Measurements from ENCODE around the gene STK32B. TPM values are rescaled to one million over a fixed set of nuclear protein-coding genes. Genes with fewer than 3 reads are reported as not detected.

Gene STK32B
- polyA plus RNA-seq, 1 of the 3 experiments (the other 2 are of a cell fraction): 0.20 TPM

- H3K9ac ChIP-seq: no peak overlapping the region
- DNase-seq: no peak
- H3K27me3 ChIP-seq (ENCODE audit: insufficient read depth): no peaks in the 10 kb centered on the region
- H3K9me2 ChIP-seq: no peaks in the 10 kb centered on the region
- H2AFZ ChIP-seq (ENCODE audit: low read depth): no peak overlapping the region
- ChIA-PET CTCF (interaction anchor here (0.7 to 3.2 kb wide), 3 partner anchors 9 to 24 kb away, joined by 3 to 12 read pairs (median 3); no protein-coding TSS in a partner anchor), POLR2A (no interaction called here)
- no peaks in the 10 kb centered on the region for H3K36me3 ChIP-seq (replicated peaks in 1 of 2; ENCODE audit: control insufficient read depth in 1 of 2, insufficient read depth in 2 of 2, low read length in 1 of 2)
- H3K9me3 ChIP-seq: no peaks in the 10 kb centered on the region
- no peaks in the 10 kb centered on the region for H4K20me1 ChIP-seq (ENCODE audit: insufficient read depth)
- H3F3A ChIP-seq (replicated peaks; ENCODE audit: insufficient read depth): no peaks in the 10 kb centered on the region
- H3K4me3 ChIP-seq (ENCODE audit: low read depth in 2 of 2, low read length in 1 of 2): no peak overlapping the region
- H3K4me1 ChIP-seq (ENCODE audit: control insufficient read depth in 1 of 2, insufficient read depth in 2 of 2, low read depth in 1 of 2, low read length in 1 of 2): no peaks in the 10 kb centered on the region
- no peak overlapping the region for H3K27ac ChIP-seq (ENCODE audit: low read depth in 2 of 2, low read length in 1 of 2)
- H3K4me2 ChIP-seq: no peak overlapping the region
- TF ChIP-seq RAD21 (IDR thresholded peaks at IDR 0.05; ENCODE audit: low read length) (no peak), SMC3 (IDR thresholded peaks at IDR 0.05; ENCODE audit: low read depth, low read length) (no peak), JUND (IDR thresholded peaks at IDR 0.05) (no peak), MEF2A (IDR thresholded peaks at IDR 0.05; ENCODE audit: borderline replicate concordance, low read depth) (no peak), NRF1 (IDR thresholded peaks at IDR 0.05; ENCODE audit: low read depth, low read length) (no peak)
- 7% methylated on average over 3 of the region's 4 CpGs for WGBS (ENCODE audit: low lambda C conversion rate)
- H3K79me2 ChIP-seq (ENCODE audit: insufficient read depth): no peaks in the 10 kb centered on the region
Measured at GRCh38 chr4:5385741-5386311, 334.5 kb downstream of the STK32B start.

DNA sequence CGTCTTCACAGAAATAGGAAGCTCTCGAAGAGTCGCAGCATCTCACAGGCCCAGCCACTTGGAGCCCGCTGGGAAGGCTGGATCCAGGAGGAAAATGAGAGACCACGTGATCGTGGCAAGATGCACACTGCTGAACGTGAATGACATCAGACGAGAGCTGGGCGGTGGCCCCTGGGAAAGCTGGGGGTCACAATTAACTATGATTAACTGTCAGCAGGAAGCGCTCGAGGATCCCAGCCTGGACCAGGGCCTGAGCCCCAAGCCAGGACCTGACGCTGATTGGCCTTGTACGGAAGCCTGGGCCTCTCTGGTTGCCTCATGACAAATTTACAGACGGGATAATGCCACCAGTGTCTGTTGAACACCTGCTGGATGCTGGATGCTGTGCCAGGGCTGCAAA lies 335.6 kb downstream of the STK32B start:
- H3K79me2 ChIP-seq (ENCODE audit: insufficient read depth): no peaks in the 10 kb centered on the region
- no peak overlapping the region for H2AFZ ChIP-seq (ENCODE audit: low read depth)
- TF ChIP-seq EZH2phosphoT487 (IDR thresholded peaks at IDR 0.05; ENCODE audit: borderline replicate concordance, low read depth): no peak
- no peak for TF ChIP-seq TAF1 (IDR thresholded peaks at IDR 0.05; ENCODE audit: borderline replicate concordance, low read depth, low read length)
- TF ChIP-seq TEAD4 (IDR thresholded peaks at IDR 0.05; ENCODE audit: borderline replicate concordance, insufficient read depth): no peak
- TF ChIP-seq NRF1 (IDR thresholded peaks at IDR 0.05; ENCODE audit: low read depth, low read length): no peak
- TF ChIP-seq, protein P1, sequence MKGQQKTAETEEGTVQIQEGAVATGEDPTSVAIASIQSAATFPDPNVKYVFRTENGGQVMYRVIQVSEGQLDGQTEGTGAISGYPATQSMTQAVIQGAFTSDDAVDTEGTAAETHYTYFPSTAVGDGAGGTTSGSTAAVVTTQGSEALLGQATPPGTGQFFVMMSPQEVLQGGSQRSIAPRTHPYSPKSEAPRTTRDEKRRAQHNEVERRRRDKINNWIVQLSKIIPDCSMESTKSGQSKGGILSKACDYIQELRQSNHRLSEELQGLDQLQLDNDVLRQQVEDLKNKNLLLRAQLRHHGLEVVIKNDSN (IDR thresholded peaks at IDR 0.05; ENCODE audit: borderline replicate concordance, low read depth): no peak
- no peak for TF ChIP-seq YY1 (IDR thresholded peaks at IDR 0.05; ENCODE audit: low read depth)
- TF ChIP-seq, protein P2, sequence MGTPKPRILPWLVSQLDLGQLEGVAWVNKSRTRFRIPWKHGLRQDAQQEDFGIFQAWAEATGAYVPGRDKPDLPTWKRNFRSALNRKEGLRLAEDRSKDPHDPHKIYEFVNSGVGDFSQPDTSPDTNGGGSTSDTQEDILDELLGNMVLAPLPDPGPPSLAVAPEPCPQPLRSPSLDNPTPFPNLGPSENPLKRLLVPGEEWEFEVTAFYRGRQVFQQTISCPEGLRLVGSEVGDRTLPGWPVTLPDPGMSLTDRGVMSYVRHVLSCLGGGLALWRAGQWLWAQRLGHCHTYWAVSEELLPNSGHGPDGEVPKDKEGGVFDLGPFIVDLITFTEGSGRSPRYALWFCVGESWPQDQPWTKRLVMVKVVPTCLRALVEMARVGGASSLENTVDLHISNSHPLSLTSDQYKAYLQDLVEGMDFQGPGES (IDR thresholded peaks at IDR 0.05; ENCODE audit: low read depth, low read length): no peak
- TF ChIP-seq CHD2 (IDR thresholded peaks at IDR 0.05; ENCODE audit: low read length, partially characterized antibody): no peak
- no peak for TF ChIP-seq SMC3 (IDR thresholded peaks at IDR 0.05; ENCODE audit: low read depth, low read length)
- TF ChIP-seq SIN3A (IDR thresholded peaks at IDR 0.05; ENCODE audit: borderline replicate concordance, low read depth, low read length): no peak
- no peak for TF ChIP-seq FOSL2 (IDR thresholded peaks at IDR 0.05; ENCODE audit: borderline replicate concordance, low read depth)
- TF ChIP-seq RCOR1 (IDR thresholded peaks at IDR 0.05; ENCODE audit: low read length): no peak
- no peak for TF ChIP-seq JUND (IDR thresholded peaks at IDR 0.05)
- no peak for TF ChIP-seq CTCF (IDR thresholded peaks at IDR 0.05)
- no peak for TF ChIP-seq RFX5 (IDR thresholded peaks at IDR 0.05; ENCODE audit: low read length)
- TF ChIP-seq FOXJ3 (CRISPR knock-in tag; IDR thresholded peaks at IDR 0.05): no peak
- TF ChIP-seq RXRA (IDR thresholded peaks at IDR 0.05; ENCODE audit: borderline replicate concordance, low read depth): no peak
- no peak for TF ChIP-seq POLR2AphosphoS5 (IDR thresholded peaks at IDR 0.05; ENCODE audit: low read depth, low read length)
- TF ChIP-seq GATA2 (CRISPR knock-in tag; IDR thresholded peaks at IDR 0.05): no peak
- TF ChIP-seq ELF1 (IDR thresholded peaks at IDR 0.05): no peak
- WGBS (ENCODE audit: low lambda C conversion rate): 27% methylated on average over 12 of the region's 14 CpGs
- no peak overlapping the region for H3K4me3 ChIP-seq (ENCODE audit: low read depth in 2 of 2, low read length in 1 of 2)
- POLR2A ChIA-PET: no interaction called here
- no peak for DNase-seq
- H3K36me3 ChIP-seq (replicated peaks in 1 of 2; ENCODE audit: control insufficient read depth in 1 of 2, insufficient read depth in 2 of 2, low read length in 1 of 2): no peaks in the 10 kb centered on the region
- no peak overlapping the region for H3K9ac ChIP-seq
- H3K9me2 ChIP-seq: no peaks in the 10 kb centered on the region
- no peak overlapping the region for H3K4me2 ChIP-seq
- no peak overlapping the region for H3K27ac ChIP-seq (ENCODE audit: low read depth in 2 of 2, low read length in 1 of 2)
- no peaks in the 10 kb centered on the region for H3K27me3 ChIP-seq (ENCODE audit: insufficient read depth)
- H3K9me3 ChIP-seq: no peaks in the 10 kb centered on the region
- H3K4me1 ChIP-seq (ENCODE audit: control insufficient read depth in 1 of 2, insufficient read depth in 2 of 2, low read depth in 1 of 2, low read length in 1 of 2): no peaks in the 10 kb centered on the region
- no peaks in the 10 kb centered on the region for H3F3A ChIP-seq (replicated peaks; ENCODE audit: insufficient read depth)
- H4K20me1 ChIP-seq (ENCODE audit: insufficient read depth): no peaks in the 10 kb centered on the region
- CTCF ChIA-PET: interaction anchor here (1.1 to 3.2 kb wide), 2 partner anchors 13 to 25 kb away, joined by 3 to 12 read pairs; no protein-coding TSS in a partner anchor

All from SK-N-SH (cell line).